CD4-positive, alpha-beta T cell (primary cell): ENCODE measurements around the gene LNX2. TPM values are rescaled to one million over a fixed set of nuclear protein-coding genes. Genes with fewer than 3 reads are reported as not detected.

Experiments
- ATAC-seq: fragments of 200-7000 bp; cut with Tn5 transposase; one replicate; pipeline ENCODE4 v1.10.0; 2022; ENCODE audit warnings: mild to moderate bottlenecking; ENCODE audit not compliant: poor library complexity
- CTCF ChIA-PET: fragments of 350-600 bp; sonication (Branson Sonifier 250); formaldehyde crosslinking; loops from one replicate; lab custom pipeline; 2021; ENCODE audit warnings: antibody characterized with exemption, inconsistent platforms; lab: Charles Lee
- POLR2A ChIA-PET: fragments of 350-600 bp; sonication (Branson Sonifier 250); formaldehyde crosslinking; loops from one replicate; lab custom pipeline; 2021; ENCODE audit warnings: antibody characterized with exemption, inconsistent platforms; lab: Charles Lee
- DNase-seq, 14 experiments: peaks; one replicate each; pipeline ENCODE4 v3.0.0-alpha.2; 2013 to 2020; ENCODE audit warnings: mixed read lengths in 2 of 14
- H3K27ac ChIP-seq, 2 donors: one replicate each; pipeline versions ENCODE4 v1.5.1 to v1.7.0; 2013; ENCODE audit warnings: low read length in 2 of 2, low read depth in 1 of 2, mild to moderate bottlenecking in 1 of 2
- H3K27me3 ChIP-seq, 2 experiments: 1 replicate in 1 of 2; 2 replicates in 1 of 2; pipeline versions ENCODE4 v1.6.1 to v1.7.0; 2013; ENCODE audit warnings: low read length in 2 of 2, control low read depth in 1 of 2, mild to moderate bottlenecking in 1 of 2, moderate library complexity in 1 of 2; ENCODE audit not compliant: insufficient read depth in 2 of 2, control insufficient read depth in 1 of 2
- H3K36me3 ChIP-seq: one replicate; pipeline ENCODE4 v1.6.1; 2013; ENCODE audit warnings: low read length, control low read depth; ENCODE audit not compliant: insufficient read depth
- H3K4me1 ChIP-seq: one replicate; pipeline ENCODE4 v1.6.1; 2013; ENCODE audit warnings: low read length, control low read depth; ENCODE audit not compliant: insufficient read depth
- H3K4me3 ChIP-seq: one replicate; pipeline ENCODE4 v1.5.1; 2013; ENCODE audit warnings: mild to moderate bottlenecking, low read length, moderate library complexity
- H3K9me3 ChIP-seq, 2 experiments: 1 replicate in 1 of 2; 2 replicates in 1 of 2; pipeline versions ENCODE4 v1.6.1 to v1.7.0; 2013; ENCODE audit warnings: low read length in 2 of 2, mild to moderate bottlenecking in 2 of 2, control low read depth in 1 of 2, moderate library complexity in 1 of 2; ENCODE audit not compliant: control insufficient read depth in 1 of 2, insufficient read depth in 1 of 2
- H3K27ac Mint-ChIP-seq: one replicate; pipeline ENCODE4 v1.8.0; 2020; ENCODE audit warnings: mixed read lengths
- H3K27me3 Mint-ChIP-seq: one replicate; pipeline ENCODE4 v1.8.0; 2021; ENCODE audit warnings: mixed read lengths
- H3K36me3 Mint-ChIP-seq: one replicate; pipeline ENCODE4 v1.8.0; 2021; ENCODE audit warnings: low read depth, mixed read lengths
- H3K4me1 Mint-ChIP-seq: one replicate; pipeline ENCODE4 v1.8.0; 2021; ENCODE audit warnings: low read depth, mixed read lengths
- H3K4me3 Mint-ChIP-seq: one replicate; pipeline ENCODE4 v1.8.0; 2020; ENCODE audit warnings: mild to moderate bottlenecking, mixed read lengths
- H3K9me3 Mint-ChIP-seq: one replicate; pipeline ENCODE4 v1.8.0; 2020; ENCODE audit warnings: mixed read lengths
- intact Hi-C, 2 experiments: fragments of 100-400 bp; cut with DNase I in 1 of 2; cut with micrococcal nuclease in 1 of 2; formaldehyde crosslinking; loops; one replicate each; pipeline versions ENCODE4 v1.15.1 to v1.9.0; 2023 to 2025; cut with DNase I, micrococcal nuclease
- total RNA-seq, 174 experiments: library from RNA in 2 of 174; stranded (reverse) in 2 of 174; gene quantifications; one replicate each; pipeline ENCODE4 v1.2.3 and lab custom pipeline; 2021 to 2026
- TF ChIP-seq, protein P1 (sequence below): fragments of 200-600 bp; IDR thresholded peaks from one replicate; pipeline ENCODE4 v1.8.0; 2022; ENCODE audit warnings: antibody characterized with exemption, mild to moderate bottlenecking

Gene LNX2
- total RNA-seq, 2 experiments from 2014 or later: 3.5 to 3.9 TPM

- no peak overlapping the region for H3K27ac Mint-ChIP-seq
- ChIA-PET CTCF (interaction anchor here (1.0 kb wide), 1 partner anchor 9 kb away, joined by 5 read pairs; no protein-coding TSS in a partner anchor), POLR2A (no interaction called here)
- Histone ChIP-seq H3K27ac (no peak overlapping the region), H3K4me1 (no peaks in the 10 kb centered on the region), H3K9me3 (no peaks in the 10 kb centered on the region), H3K36me3 (no peaks in the 10 kb centered on the region), H3K4me3 (no peak overlapping the region), H3K27me3 (no peaks in the 10 kb centered on the region)
- no peaks in the 10 kb centered on the region for H3K9me3 Mint-ChIP-seq
- H3K27me3 Mint-ChIP-seq: no peaks in the 10 kb centered on the region
- no peak for ATAC-seq
- TF ChIP-seq, protein P1, sequence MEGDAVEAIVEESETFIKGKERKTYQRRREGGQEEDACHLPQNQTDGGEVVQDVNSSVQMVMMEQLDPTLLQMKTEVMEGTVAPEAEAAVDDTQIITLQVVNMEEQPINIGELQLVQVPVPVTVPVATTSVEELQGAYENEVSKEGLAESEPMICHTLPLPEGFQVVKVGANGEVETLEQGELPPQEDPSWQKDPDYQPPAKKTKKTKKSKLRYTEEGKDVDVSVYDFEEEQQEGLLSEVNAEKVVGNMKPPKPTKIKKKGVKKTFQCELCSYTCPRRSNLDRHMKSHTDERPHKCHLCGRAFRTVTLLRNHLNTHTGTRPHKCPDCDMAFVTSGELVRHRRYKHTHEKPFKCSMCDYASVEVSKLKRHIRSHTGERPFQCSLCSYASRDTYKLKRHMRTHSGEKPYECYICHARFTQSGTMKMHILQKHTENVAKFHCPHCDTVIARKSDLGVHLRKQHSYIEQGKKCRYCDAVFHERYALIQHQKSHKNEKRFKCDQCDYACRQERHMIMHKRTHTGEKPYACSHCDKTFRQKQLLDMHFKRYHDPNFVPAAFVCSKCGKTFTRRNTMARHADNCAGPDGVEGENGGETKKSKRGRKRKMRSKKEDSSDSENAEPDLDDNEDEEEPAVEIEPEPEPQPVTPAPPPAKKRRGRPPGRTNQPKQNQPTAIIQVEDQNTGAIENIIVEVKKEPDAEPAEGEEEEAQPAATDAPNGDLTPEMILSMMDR: no peak
- no peak for DNase-seq
- H3K36me3 Mint-ChIP-seq: peaks cover 19% of the 10 kb centered on the region
- intact Hi-C loops: loop anchor here in 1 of 2 experiments (10.0 kb wide), 1 partner anchor 137 kb away; no protein-coding TSS in a partner anchor
- H3K4me1 Mint-ChIP-seq: no peaks in the 10 kb centered on the region
- H3K4me3 Mint-ChIP-seq: no peak overlapping the region
Measured at GRCh38 chr13:27541386-27541785, 78.9 kb downstream of the LNX2 start.

DNA sequence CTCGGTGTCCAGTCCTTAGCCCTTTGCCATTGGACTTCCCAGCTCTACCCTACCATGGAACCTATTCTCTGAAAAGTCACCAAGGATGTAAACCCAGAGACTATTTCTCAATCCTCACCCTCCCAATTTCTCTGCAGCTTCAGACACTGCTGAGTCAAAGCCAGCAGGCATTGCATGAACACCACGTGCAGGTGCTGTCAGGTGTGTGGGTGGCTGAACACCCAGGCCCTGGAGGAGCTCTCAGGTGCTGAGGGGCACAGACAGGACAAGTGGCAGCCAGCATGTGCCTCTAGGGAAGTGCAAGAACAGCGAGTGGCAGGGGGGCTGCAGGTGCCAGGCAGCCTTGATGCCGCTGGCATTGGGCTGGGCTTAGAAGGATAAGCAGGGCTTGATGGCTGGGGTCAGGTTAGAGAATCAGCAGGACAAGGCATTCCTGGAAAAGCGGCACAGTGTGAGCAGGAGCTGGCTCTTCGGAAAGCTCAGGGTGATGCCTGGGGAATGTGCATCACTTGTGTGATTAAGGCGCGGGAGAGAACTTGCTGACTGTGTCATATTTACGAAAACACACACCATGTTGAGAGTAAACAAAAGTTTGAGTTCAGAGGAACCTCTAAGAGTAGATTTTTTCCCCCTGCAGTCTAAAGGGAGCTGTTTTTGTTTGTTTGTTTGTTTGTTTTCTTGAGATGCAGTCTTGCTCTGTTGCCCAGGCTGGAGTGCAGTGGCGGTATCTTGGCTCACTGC lies 83.8 kb downstream of the LNX2 start:
- TF ChIP-seq, protein P1: no peak
- ChIA-PET CTCF (no interaction called here), POLR2A (interaction anchor here (0.8 kb wide), 1 partner anchor 60 kb away, joined by 3 read pairs; no protein-coding TSS in a partner anchor)
- DNase-seq (no peak), ATAC-seq (no peak)
- intact Hi-C loops: loop anchor here in 1 of 2 experiments (10.0 kb wide), 1 partner anchor 162 kb away; no protein-coding TSS in a partner anchor
- Histone ChIP-seq H3K27ac (no peak overlapping the region), H3K36me3 (no peaks in the 10 kb centered on the region), H3K4me3 (no peak overlapping the region), H3K27me3 (no peaks in the 10 kb centered on the region), H3K9me3 (peaks cover 0 to 4% of the 10 kb centered on the region in 2 experiments), H3K4me1 (peaks cover 8% of the 10 kb centered on the region)
- no peaks in the 10 kb centered on the region for H3K27me3 Mint-ChIP-seq
- H3K4me3 Mint-ChIP-seq: no peak overlapping the region
- H3K9me3 Mint-ChIP-seq: no peaks in the 10 kb centered on the region
- peaks cover 10% of the 10 kb centered on the region for H3K4me1 Mint-ChIP-seq
- no peak overlapping the region for H3K27ac Mint-ChIP-seq
- H3K36me3 Mint-ChIP-seq: no peaks in the 10 kb centered on the region

GRCh38 chr13:27535546-27535945 lies 84.8 kb downstream of the LNX2 start:
- Mint-ChIP-seq H3K4me1 (peaks cover 10% of the 10 kb centered on the region), H3K27me3 (peaks cover 6% of the 10 kb centered on the region), H3K27ac (no peak overlapping the region), H3K36me3 (no peaks in the 10 kb centered on the region), H3K9me3 (no peaks in the 10 kb centered on the region), H3K4me3 (no peak overlapping the region)
- H3K36me3 ChIP-seq: no peaks in the 10 kb centered on the region
- H3K4me3 ChIP-seq: no peak overlapping the region
- no peak for ATAC-seq
- ChIA-PET POLR2A (no interaction called here), CTCF (no interaction called here)
- TF ChIP-seq, protein P1: no peak
- no peak overlapping the region for H3K27ac ChIP-seq
- no peaks in the 10 kb centered on the region for H3K27me3 ChIP-seq
- H3K4me1 ChIP-seq: peaks cover 8% of the 10 kb centered on the region
- H3K9me3 ChIP-seq: peaks cover 0 to 4% of the 10 kb centered on the region in 2 experiments
- intact Hi-C loops: loop anchor here in 1 of 2 experiments (10.0 kb wide), 1 partner anchor 161 kb away; no protein-coding TSS in a partner anchor
- no peak for DNase-seq
